HepG2 (cell line): Measurements from ENCODE around the gene FAM83C. TPM values are rescaled to one million over a fixed set of nuclear protein-coding genes. Genes with fewer than 3 reads are reported as not detected.

Source experiments
- CREB1 ChIP-seq, 2 experiments: fragments of 450-650 bp in 1 of 2; IDR thresholded peaks; 2 replicates each; pipeline ENCODE4 v1.6.1; 2016 to 2017; ENCODE audit warnings: control low read depth in 1 of 2, mild to moderate bottlenecking in 1 of 2, missing compliant biosample characterization in 1 of 2, missing genetic modification characterization in 1 of 2
- FLYWCH1 ChIP-seq: sonication (generic); formaldehyde crosslinking; IDR thresholded peaks from 2 replicates; pipeline ENCODE4 v1.8.1; 2023; ENCODE audit warnings: mild to moderate bottlenecking, missing genetic modification reagents
- HDAC6 ChIP-seq: fragments of 200-600 bp; sonication (generic); IDR thresholded peaks from 2 replicates; pipeline ENCODE4 v1.7.0; 2017; ENCODE audit warnings: mild to moderate bottlenecking, antibody characterized with exemption, low read length, low read depth
- MAFF ChIP-seq: IDR thresholded peaks from 2 replicates; pipeline ENCODE4 v1.6.1; 2011; ENCODE audit warnings: low read depth, low read length, improper control_type of control experiment
- NFATC3 ChIP-seq: sonication (generic); formaldehyde crosslinking; IDR thresholded peaks from 2 replicates; pipeline ENCODE4 v1.5.1; 2020; ENCODE audit warnings: mild to moderate bottlenecking, missing genetic modification reagents
- TBX2 ChIP-seq: sonication (generic); formaldehyde crosslinking; IDR thresholded peaks from 2 replicates; pipeline ENCODE4 v1.5.0; 2020; ENCODE audit warnings: missing genetic modification reagents, mild to moderate bottlenecking, borderline replicate concordance
- ZNF180 ChIP-seq: sonication (generic); formaldehyde crosslinking; IDR thresholded peaks from 2 replicates; pipeline ENCODE4 v1.4.0; 2020; ENCODE audit warnings: low read depth, missing genetic modification reagents, borderline replicate concordance
- ZNF20 ChIP-seq: sonication (generic); formaldehyde crosslinking; IDR thresholded peaks from 2 replicates; pipeline ENCODE4 v1.4.0; 2020; ENCODE audit warnings: mild to moderate bottlenecking, moderate library complexity, missing genetic modification reagents
- ZNF224 ChIP-seq: sonication (generic); formaldehyde crosslinking; IDR thresholded peaks from 2 replicates; pipeline ENCODE4 v1.5.0; 2020; ENCODE audit warnings: mild to moderate bottlenecking, missing genetic modification reagents
- ZNF263 ChIP-seq: sonication (generic); formaldehyde crosslinking; IDR thresholded peaks from 2 replicates; pipeline ENCODE4 v1.4.0; 2020; ENCODE audit warnings: missing genetic modification reagents
- ZNF274 ChIP-seq: sonication (generic); formaldehyde crosslinking; IDR thresholded peaks from 2 replicates; pipeline ENCODE4 v1.5.1; 2020; ENCODE audit warnings: mild to moderate bottlenecking, missing genetic modification reagents
- ZNF331 ChIP-seq: sonication (generic); formaldehyde crosslinking; IDR thresholded peaks from 2 replicates; pipeline ENCODE4 v1.4.0; 2020; ENCODE audit warnings: missing genetic modification reagents
- ZNF33B ChIP-seq: sonication (generic); formaldehyde crosslinking; IDR thresholded peaks from 2 replicates; pipeline ENCODE4 v1.5.1; 2020; ENCODE audit warnings: mild to moderate bottlenecking, missing genetic modification reagents
- ZNF598 ChIP-seq: sonication (generic); formaldehyde crosslinking; IDR thresholded peaks from 2 replicates; pipeline ENCODE4 v1.5.1; 2020; ENCODE audit warnings: mild to moderate bottlenecking, missing genetic modification reagents, borderline replicate concordance
- polyA plus RNA-seq, 8 experiments: library from polyadenylated mRNA; depleted of rRNA in 3 of 8; stranded (reverse) in 7 of 8; unstranded in 1 of 8; fragments of >200 nt; fragmentation: Illumina TruSeq in 4 of 8; extraction: Trizol in 4 of 8; gene quantifications; 2 replicates each; pipeline versions ENCODE4 v1.2.1 to v1.2.3, GENCODE V29; 2011 to 2016; ENCODE audit warnings: low read depth in 4 of 8, missing spikeins in 1 of 8, mixed read lengths in 1 of 8; ENCODE audit not compliant: insufficient read depth in 1 of 8
- total RNA-seq, 5 experiments: library from RNA; depleted of rRNA; stranded (reverse); fragments of >200 nt; fragmentation: Illumina TruSeq; extraction: Trizol; gene quantifications; 2 replicates each; pipeline ENCODE4 v1.2.3, GENCODE V29; 2016; ENCODE audit warnings: low read depth in 1 of 5
- TF ChIP-seq, protein P1 (sequence below): sonication (generic); formaldehyde crosslinking; IDR thresholded peaks from 2 replicates; pipeline ENCODE4 v1.9.0; 2021; ENCODE audit warnings: missing genetic modification reagents, mild to moderate bottlenecking, borderline replicate concordance
- TF ChIP-seq, protein P2 (sequence below): sonication (generic); formaldehyde crosslinking; IDR thresholded peaks from 2 replicates; pipeline ENCODE4 v1.8.0; 2022; ENCODE audit warnings: missing genetic modification reagents, mild to moderate bottlenecking, borderline replicate concordance
- TF ChIP-seq, protein P3 (sequence below): sonication (generic); formaldehyde crosslinking; IDR thresholded peaks from 2 replicates; pipeline ENCODE4 v1.4.0; 2020; ENCODE audit warnings: missing genetic modification reagents, borderline replicate concordance
- TF ChIP-seq, protein P4 (sequence below): sonication (generic); formaldehyde crosslinking; IDR thresholded peaks from 2 replicates; pipeline ENCODE4 v1.4.0; 2020; ENCODE audit warnings: mild to moderate bottlenecking, missing genetic modification reagents
- TF ChIP-seq, protein P5 (sequence below): sonication (generic); IDR thresholded peaks from 2 replicates; pipeline ENCODE4 v1.6.1; 2016; ENCODE audit warnings: low read depth, borderline replicate concordance

The FAM83C gene
- total and polyA plus RNA-seq, 2 of the 13 experiments (the other 11 are each of a cell fraction or from before 2014, with no cell fraction given) = 0.04 TPM; not detected in 1

DNA sequence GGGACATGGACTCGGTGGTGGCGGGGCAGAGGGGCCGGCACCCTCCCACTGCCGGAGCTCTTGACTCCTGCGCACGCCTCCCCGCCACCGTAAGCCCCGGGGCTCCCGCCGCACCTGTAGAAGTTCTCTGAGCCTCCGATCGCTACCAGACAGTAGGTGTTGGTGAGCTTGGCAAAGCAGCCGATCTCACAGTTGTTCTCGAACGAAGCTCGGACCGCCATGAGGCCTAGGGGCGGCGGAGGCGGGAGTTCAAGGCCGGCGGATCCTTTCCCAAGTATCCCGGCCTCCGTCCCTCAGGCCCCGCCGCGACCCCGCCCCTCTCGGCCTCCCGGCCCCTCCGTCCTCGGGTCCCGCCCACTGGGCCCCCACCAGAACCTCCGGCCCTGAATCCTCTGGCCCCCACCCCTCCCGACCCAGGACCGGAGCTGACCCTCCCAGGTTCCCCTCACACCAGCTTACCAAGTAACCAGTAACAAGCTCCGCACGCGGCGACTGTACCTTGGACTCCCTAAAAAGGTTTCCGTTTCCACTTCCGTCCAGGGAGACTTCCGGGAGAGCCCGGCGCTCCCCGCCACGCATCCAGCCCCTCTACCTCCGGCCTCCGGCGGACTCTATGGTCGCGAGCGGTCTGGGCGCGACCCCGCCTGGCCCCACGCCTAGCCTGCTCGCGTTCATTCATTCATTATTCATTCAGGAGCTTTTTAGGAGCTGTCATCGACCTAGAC, 7.8 kb downstream of the FAM83C start, which contains the start of gene EIF6 (continued):
- TF ChIP-seq ZNF180 (CRISPR knock-in tag) (no peak), MAFF (no peak), TBX2 (CRISPR knock-in tag) (peak; percentile 89; the same call in 1 of the 2 replicates), ZNF331 (CRISPR knock-in tag) (peak; percentile 75), HDAC6 (no peak), FLYWCH1 (CRISPR knock-in tag) (no peak; the same call in 1 of the 2 replicates), ZNF224 (CRISPR knock-in tag) (0 out of 2 replicates have a peak, but pooled peaks have one; percentile 80), ZNF274 (CRISPR knock-in tag) (peak; percentile 89), NFATC3 (CRISPR knock-in tag) (no peak), ZNF33B (CRISPR knock-in tag) (no peak; the same call in 1 of the 2 replicates), ZNF263 (CRISPR knock-in tag) (no peak; the same call in 1 of the 2 replicates), ZNF20 (CRISPR knock-in tag) (peak; percentile 97), CREB1 (IDR thresholded peaks at IDR 0.05) (peak; percentile 32; the same call in 1 of the 2 replicates), CREB1 (CRISPR knock-in tag; IDR thresholded peaks at IDR 0.05) (peak; percentile 88), ZNF598 (0 out of 2 replicates have a peak, but pooled peaks have one; percentile 53)
- TF ChIP-seq, protein P1, sequence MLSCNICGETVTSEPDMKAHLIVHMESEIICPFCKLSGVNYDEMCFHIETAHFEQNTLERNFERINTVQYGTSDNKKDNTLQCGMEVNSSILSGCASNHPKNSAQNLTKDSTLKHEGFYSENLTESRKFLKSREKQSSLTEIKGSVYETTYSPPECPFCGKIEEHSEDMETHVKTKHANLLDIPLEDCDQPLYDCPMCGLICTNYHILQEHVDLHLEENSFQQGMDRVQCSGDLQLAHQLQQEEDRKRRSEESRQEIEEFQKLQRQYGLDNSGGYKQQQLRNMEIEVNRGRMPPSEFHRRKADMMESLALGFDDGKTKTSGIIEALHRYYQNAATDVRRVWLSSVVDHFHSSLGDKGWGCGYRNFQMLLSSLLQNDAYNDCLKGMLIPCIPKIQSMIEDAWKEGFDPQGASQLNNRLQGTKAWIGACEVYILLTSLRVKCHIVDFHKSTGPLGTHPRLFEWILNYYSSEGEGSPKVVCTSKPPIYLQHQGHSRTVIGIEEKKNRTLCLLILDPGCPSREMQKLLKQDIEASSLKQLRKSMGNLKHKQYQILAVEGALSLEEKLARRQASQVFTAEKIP (CRISPR knock-in tag) = no peak
- TF ChIP-seq, protein P2, sequence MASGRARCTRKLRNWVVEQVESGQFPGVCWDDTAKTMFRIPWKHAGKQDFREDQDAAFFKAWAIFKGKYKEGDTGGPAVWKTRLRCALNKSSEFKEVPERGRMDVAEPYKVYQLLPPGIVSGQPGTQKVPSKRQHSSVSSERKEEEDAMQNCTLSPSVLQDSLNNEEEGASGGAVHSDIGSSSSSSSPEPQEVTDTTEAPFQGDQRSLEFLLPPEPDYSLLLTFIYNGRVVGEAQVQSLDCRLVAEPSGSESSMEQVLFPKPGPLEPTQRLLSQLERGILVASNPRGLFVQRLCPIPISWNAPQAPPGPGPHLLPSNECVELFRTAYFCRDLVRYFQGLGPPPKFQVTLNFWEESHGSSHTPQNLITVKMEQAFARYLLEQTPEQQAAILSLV = peak; percentile 98
- TF ChIP-seq, protein P3, sequence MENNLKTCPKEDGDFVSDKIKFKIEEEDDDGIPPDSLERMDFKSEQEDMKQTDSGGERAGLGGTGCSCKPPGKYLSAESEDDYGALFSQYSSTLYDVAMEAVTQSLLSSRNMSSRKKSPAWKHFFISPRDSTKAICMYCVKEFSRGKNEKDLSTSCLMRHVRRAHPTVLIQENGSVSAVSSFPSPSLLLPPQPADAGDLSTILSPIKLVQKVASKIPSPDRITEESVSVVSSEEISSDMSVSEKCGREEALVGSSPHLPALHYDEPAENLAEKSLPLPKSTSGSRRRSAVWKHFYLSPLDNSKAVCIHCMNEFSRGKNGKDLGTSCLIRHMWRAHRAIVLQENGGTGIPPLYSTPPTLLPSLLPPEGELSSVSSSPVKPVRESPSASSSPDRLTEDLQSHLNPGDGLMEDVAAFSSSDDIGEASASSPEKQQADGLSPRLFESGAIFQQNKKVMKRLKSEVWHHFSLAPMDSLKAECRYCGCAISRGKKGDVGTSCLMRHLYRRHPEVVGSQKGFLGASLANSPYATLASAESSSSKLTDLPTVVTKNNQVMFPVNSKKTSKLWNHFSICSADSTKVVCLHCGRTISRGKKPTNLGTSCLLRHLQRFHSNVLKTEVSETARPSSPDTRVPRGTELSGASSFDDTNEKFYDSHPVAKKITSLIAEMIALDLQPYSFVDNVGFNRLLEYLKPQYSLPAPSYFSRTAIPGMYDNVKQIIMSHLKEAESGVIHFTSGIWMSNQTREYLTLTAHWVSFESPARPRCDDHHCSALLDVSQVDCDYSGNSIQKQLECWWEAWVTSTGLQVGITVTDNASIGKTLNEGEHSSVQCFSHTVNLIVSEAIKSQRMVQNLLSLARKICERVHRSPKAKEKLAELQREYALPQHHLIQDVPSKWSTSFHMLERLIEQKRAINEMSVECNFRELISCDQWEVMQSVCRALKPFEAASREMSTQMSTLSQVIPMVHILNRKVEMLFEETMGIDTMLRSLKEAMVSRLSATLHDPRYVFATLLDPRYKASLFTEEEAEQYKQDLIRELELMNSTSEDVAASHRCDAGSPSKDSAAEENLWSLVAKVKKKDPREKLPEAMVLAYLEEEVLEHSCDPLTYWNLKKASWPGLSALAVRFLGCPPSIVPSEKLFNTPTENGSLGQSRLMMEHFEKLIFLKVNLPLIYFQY (CRISPR knock-in tag) = peak; percentile 93
- TF ChIP-seq, protein P4, sequence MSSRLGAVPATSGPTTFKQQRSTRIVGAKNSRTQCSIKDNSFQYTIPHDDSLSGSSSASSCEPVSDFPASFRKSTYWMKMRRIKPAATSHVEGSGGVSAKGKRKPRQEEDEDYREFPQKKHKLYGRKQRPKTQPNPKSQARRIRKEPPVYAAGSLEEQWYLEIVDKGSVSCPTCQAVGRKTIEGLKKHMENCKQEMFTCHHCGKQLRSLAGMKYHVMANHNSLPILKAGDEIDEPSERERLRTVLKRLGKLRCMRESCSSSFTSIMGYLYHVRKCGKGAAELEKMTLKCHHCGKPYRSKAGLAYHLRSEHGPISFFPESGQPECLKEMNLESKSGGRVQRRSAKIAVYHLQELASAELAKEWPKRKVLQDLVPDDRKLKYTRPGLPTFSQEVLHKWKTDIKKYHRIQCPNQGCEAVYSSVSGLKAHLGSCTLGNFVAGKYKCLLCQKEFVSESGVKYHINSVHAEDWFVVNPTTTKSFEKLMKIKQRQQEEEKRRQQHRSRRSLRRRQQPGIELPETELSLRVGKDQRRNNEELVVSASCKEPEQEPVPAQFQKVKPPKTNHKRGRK (CRISPR knock-in tag) = no peak
- TF ChIP-seq, protein P5, sequence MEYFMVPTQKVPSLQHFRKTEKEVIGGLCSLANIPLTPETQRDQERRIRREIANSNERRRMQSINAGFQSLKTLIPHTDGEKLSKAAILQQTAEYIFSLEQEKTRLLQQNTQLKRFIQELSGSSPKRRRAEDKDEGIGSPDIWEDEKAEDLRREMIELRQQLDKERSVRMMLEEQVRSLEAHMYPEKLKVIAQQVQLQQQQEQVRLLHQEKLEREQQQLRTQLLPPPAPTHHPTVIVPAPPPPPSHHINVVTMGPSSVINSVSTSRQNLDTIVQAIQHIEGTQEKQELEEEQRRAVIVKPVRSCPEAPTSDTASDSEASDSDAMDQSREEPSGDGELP = peak; percentile 57
